Liver (tissue), 9 donors: ENCODE data around the gene ARPC1A. TPM values are rescaled to one million over a fixed set of nuclear protein-coding genes. Genes with fewer than 3 reads are reported as not detected.
A peak's percentile ranks its signal among the peaks of the same experiment; 100 is the strongest.

Experiments
- DNase-seq: peaks from one replicate; pipeline ENCODE4 v3.0.0-alpha.2; 2017; ENCODE audit warnings: low spot score
- H3K27ac ChIP-seq, 2 donors: one replicate each; pipeline ENCODE4 v1.7.0; 2013; ENCODE audit warnings: inconsistent platforms in 2 of 2, low read length in 2 of 2, control low read depth in 1 of 2, low read depth in 1 of 2, mild to moderate bottlenecking in 1 of 2
- H3K27me3 ChIP-seq, 4 donors: one replicate each; pipeline versions ENCODE4 v1.6.1 to v1.7.0; 2013; ENCODE audit warnings: low read length in 3 of 4, inconsistent platforms in 1 of 4, mild to moderate bottlenecking in 1 of 4, moderate library complexity in 1 of 4; ENCODE audit not compliant: control insufficient read depth in 4 of 4, insufficient read depth in 4 of 4
- H3K36me3 ChIP-seq, 4 donors: one replicate each; pipeline versions ENCODE4 v1.6.1 to v1.7.0; 2013; ENCODE audit warnings: low read length in 3 of 4, mild to moderate bottlenecking in 3 of 4, low read depth in 1 of 4, moderate library complexity in 1 of 4; ENCODE audit not compliant: control insufficient read depth in 4 of 4, insufficient read depth in 3 of 4
- H3K4me1 ChIP-seq, 4 donors: one replicate each; pipeline versions ENCODE4 v1.6.1 to v1.7.0; 2013; ENCODE audit warnings: low read length in 3 of 4, mild to moderate bottlenecking in 3 of 4, moderate library complexity in 1 of 4; ENCODE audit not compliant: control insufficient read depth in 4 of 4, insufficient read depth in 4 of 4
- H3K4me3 ChIP-seq, 3 donors: one replicate each; pipeline versions ENCODE4 v1.6.1 to v1.7.0; 2013; ENCODE audit warnings: low read length in 3 of 3, control low read depth in 1 of 3, low read depth in 1 of 3, mild to moderate bottlenecking in 1 of 3
- H3K9ac ChIP-seq, 2 donors: one replicate each; pipeline ENCODE4 v1.7.0; 2013; ENCODE audit warnings: low read length in 2 of 2, mild to moderate bottlenecking in 2 of 2, moderate library complexity in 2 of 2, control low read depth in 1 of 2, low read depth in 1 of 2
- H3K9me3 ChIP-seq, 4 donors: one replicate each; pipeline versions ENCODE4 v1.6.1 to v1.7.0; 2013; ENCODE audit warnings: low read length in 3 of 4; ENCODE audit not compliant: control insufficient read depth in 4 of 4
- ATF3 ChIP-seq: IDR thresholded peaks from 2 replicates; pipeline ENCODE4 v1.6.1; 2016; ENCODE audit warnings: antibody characterized with exemption
- EGR1 ChIP-seq, 2 donors: IDR thresholded peaks; 2 replicates each; pipeline ENCODE4 v1.6.1; 2016 to 2018; ENCODE audit warnings: antibody characterized with exemption in 2 of 2, low read depth in 2 of 2
- FOXA1 ChIP-seq: IDR thresholded peaks from 2 replicates; pipeline ENCODE4 v1.6.1; 2016; ENCODE audit warnings: antibody characterized with exemption
- FOXA2 ChIP-seq: IDR thresholded peaks from 2 replicates; pipeline ENCODE4 v1.6.1; 2016; ENCODE audit warnings: antibody characterized with exemption
- GABPA ChIP-seq, 2 donors: IDR thresholded peaks in 1 of 2; conservative IDR thresholded peaks in 1 of 2; 2 replicates each; pipeline ENCODE4 v1.6.1; 2016; ENCODE audit warnings: antibody characterized with exemption in 2 of 2, mild to moderate bottlenecking in 1 of 2, moderate library complexity in 1 of 2
- HNF4A ChIP-seq, 2 donors: conservative IDR thresholded peaks; 2 replicates each; pipeline ENCODE4 v1.6.1; 2016; ENCODE audit warnings: antibody characterized with exemption in 2 of 2, mild to moderate bottlenecking in 2 of 2
- HNF4G ChIP-seq: IDR thresholded peaks from 2 replicates; pipeline ENCODE4 v1.6.1; 2016; ENCODE audit warnings: antibody characterized with exemption
- JUND ChIP-seq, 2 donors: IDR thresholded peaks; 2 replicates each; pipeline ENCODE4 v1.6.1; 2016; ENCODE audit warnings: antibody characterized with exemption in 2 of 2
- MAX ChIP-seq: IDR thresholded peaks from 2 replicates; pipeline ENCODE4 v1.6.1; 2016; ENCODE audit warnings: antibody characterized with exemption
- NR2F2 ChIP-seq: IDR thresholded peaks from 2 replicates; pipeline ENCODE4 v1.6.1; 2016; ENCODE audit warnings: antibody characterized with exemption
- RAD21 ChIP-seq, 2 donors: IDR thresholded peaks; 2 replicates each; pipeline ENCODE4 v1.6.1; 2016; ENCODE audit warnings: antibody characterized with exemption in 2 of 2, mild to moderate bottlenecking in 2 of 2
- RXRA ChIP-seq, 2 donors: IDR thresholded peaks; 2 replicates each; pipeline ENCODE4 v1.6.1; 2017 to 2018; ENCODE audit warnings: antibody characterized with exemption in 2 of 2, mild to moderate bottlenecking in 1 of 2
- SP1 ChIP-seq: IDR thresholded peaks from 2 replicates; pipeline ENCODE4 v1.6.1; 2018; ENCODE audit warnings: antibody characterized with exemption, mild to moderate bottlenecking
- TAF1 ChIP-seq: conservative IDR thresholded peaks from 2 replicates; pipeline ENCODE4 v1.6.1; 2016; ENCODE audit warnings: antibody characterized with exemption, mild to moderate bottlenecking
- YY1 ChIP-seq: IDR thresholded peaks from 2 replicates; pipeline ENCODE4 v1.6.1; 2016; ENCODE audit warnings: antibody characterized with exemption, mild to moderate bottlenecking
- ZBTB33 ChIP-seq: IDR thresholded peaks from 2 replicates; pipeline ENCODE4 v1.6.1; 2016; ENCODE audit warnings: antibody characterized with exemption
- WGBS: extraction: QIAGEN DNeasy Blood & Tissue Kit; methylation state at CpG from one replicate; pipeline ENCODE4 v1.1.7; 2013; 5-methylcytosine and 5-hydroxymethylcytosine counted together
- polyA plus RNA-seq, 2 donors: library from polyadenylated mRNA; stranded (reverse) in 1 of 2; unstranded in 1 of 2; fragments of 200-250 nt in 1 of 2; fragments of >200 nt in 1 of 2; fragmentation: Nextera tagmentation in 1 of 2; extraction: Ambion mirVana in 1 of 2; gene quantifications; one replicate each; pipeline versions ENCODE4 v1.2.1 to v1.2.3, GENCODE V29; 2013 to 2015
- total RNA-seq, 2 donors: library from RNA; depleted of rRNA; stranded (reverse); fragments of >200 nt; gene quantifications; one replicate each; pipeline ENCODE4 v1.2.3, GENCODE V29; 2014
- TF ChIP-seq, protein P1 (sequence below): fragments of 150-350 bp; IDR thresholded peaks from 2 replicates; pipeline ENCODE4 v1.5.1; 2017; ENCODE audit warnings: improper control_type of control experiment, low read depth, low read length; ENCODE audit not compliant: missing input control
- TF ChIP-seq, protein P2 (sequence below): IDR thresholded peaks from 2 replicates; pipeline ENCODE4 v1.6.1; 2016; ENCODE audit warnings: antibody characterized with exemption, mild to moderate bottlenecking
- donor health status: healthy.
- donor health status: healthy.
- donor health status: healthy.
- donor health status: healthy.
- donor health status: healthy.

The ARPC1A gene
- total and polyA plus RNA-seq, 4 donors: 46.7 to 84.0 (median 60.8) TPM

DNA sequence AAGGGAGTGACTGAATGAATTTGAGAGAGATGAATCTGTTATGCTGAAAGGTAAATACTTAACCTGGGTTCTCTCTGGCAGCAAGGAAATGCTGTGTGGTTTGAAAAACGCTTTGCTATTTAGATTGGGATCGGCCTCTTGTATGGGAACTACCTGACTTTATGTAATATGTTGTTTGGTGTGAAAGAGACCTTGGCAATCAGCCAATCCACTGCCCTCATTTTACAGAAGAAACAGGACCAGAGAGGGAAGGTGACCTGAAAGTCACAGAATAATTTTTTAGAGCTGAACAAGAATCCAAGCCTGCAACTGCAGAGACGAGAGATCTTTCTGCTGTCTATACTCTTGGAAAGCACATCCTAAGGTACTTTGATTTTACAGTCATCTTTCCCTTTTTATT, 84.1 kb downstream of the ARPC1A start:
- DNase-seq: no peak
- H3K4me3 ChIP-seq: peak overlapping the region in 2 of 3 donors; percentile 86 to 99
- H3K36me3 ChIP-seq: peaks cover 5 to 22% (median 18%) of the 10 kb centered on the region in 4 donors
- H3K27ac ChIP-seq: no peak overlapping the region
- H3K9ac ChIP-seq: peak overlapping the region in 1 of 2 donors; percentile 91
- 36% methylated on average over 3 of the region's 3 CpGs for WGBS
- H3K4me1 ChIP-seq: peaks cover 3 to 31% (median 25%) of the 10 kb centered on the region in 4 donors
- no peaks in the 10 kb centered on the region for H3K9me3 ChIP-seq
- TF ChIP-seq YY1 (no peak), SP1 (no peak), JUND (IDR thresholded peaks at IDR 0.05) (no peak), HNF4A (conservative IDR thresholded peaks at IDR 0.05) (no peak), NR2F2 (no peak), MAX (no peak), FOXA1 (no peak)
- no peaks in the 10 kb centered on the region for H3K27me3 ChIP-seq

GRCh38 chr7:99410635-99411034, 84.9 kb downstream of the ARPC1A start:
- peaks cover 3 to 37% (median 30%) of the 10 kb centered on the region in 4 donors for H3K4me1 ChIP-seq
- no peak for DNase-seq
- H3K9me3 ChIP-seq: no peaks in the 10 kb centered on the region
- H3K36me3 ChIP-seq: peaks cover 5 to 22% (median 18%) of the 10 kb centered on the region in 4 donors
- WGBS: 97% methylated on average over 2 of the region's 2 CpGs
- no peak overlapping the region for H3K27ac ChIP-seq
- no peaks in the 10 kb centered on the region for H3K27me3 ChIP-seq
- no peak overlapping the region for H3K9ac ChIP-seq
- TF ChIP-seq HNF4G (no peak), MAX (no peak), ATF3 (no peak), ZBTB33 (no peak), RAD21 (IDR thresholded peaks at IDR 0.05) (no peak), YY1 (no peak), TAF1 (no peak), RXRA (IDR thresholded peaks at IDR 0.05) (no peak), FOXA1 (no peak), HNF4A (conservative IDR thresholded peaks at IDR 0.05) (no peak), FOXA2 (no peak), EGR1 (IDR thresholded peaks at IDR 0.05; ENCODE audit: low read depth in 2 of 2) (no peak), NR2F2 (no peak), JUND (IDR thresholded peaks at IDR 0.05) (no peak), SP1 (no peak), GABPA (IDR thresholded peaks at IDR 0.05 in 1 of 2, conservative IDR thresholded peaks at IDR 0.05 in 1 of 2) (no peak)
- TF ChIP-seq, protein P1, sequence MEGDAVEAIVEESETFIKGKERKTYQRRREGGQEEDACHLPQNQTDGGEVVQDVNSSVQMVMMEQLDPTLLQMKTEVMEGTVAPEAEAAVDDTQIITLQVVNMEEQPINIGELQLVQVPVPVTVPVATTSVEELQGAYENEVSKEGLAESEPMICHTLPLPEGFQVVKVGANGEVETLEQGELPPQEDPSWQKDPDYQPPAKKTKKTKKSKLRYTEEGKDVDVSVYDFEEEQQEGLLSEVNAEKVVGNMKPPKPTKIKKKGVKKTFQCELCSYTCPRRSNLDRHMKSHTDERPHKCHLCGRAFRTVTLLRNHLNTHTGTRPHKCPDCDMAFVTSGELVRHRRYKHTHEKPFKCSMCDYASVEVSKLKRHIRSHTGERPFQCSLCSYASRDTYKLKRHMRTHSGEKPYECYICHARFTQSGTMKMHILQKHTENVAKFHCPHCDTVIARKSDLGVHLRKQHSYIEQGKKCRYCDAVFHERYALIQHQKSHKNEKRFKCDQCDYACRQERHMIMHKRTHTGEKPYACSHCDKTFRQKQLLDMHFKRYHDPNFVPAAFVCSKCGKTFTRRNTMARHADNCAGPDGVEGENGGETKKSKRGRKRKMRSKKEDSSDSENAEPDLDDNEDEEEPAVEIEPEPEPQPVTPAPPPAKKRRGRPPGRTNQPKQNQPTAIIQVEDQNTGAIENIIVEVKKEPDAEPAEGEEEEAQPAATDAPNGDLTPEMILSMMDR: no peak
- TF ChIP-seq, protein P2, sequence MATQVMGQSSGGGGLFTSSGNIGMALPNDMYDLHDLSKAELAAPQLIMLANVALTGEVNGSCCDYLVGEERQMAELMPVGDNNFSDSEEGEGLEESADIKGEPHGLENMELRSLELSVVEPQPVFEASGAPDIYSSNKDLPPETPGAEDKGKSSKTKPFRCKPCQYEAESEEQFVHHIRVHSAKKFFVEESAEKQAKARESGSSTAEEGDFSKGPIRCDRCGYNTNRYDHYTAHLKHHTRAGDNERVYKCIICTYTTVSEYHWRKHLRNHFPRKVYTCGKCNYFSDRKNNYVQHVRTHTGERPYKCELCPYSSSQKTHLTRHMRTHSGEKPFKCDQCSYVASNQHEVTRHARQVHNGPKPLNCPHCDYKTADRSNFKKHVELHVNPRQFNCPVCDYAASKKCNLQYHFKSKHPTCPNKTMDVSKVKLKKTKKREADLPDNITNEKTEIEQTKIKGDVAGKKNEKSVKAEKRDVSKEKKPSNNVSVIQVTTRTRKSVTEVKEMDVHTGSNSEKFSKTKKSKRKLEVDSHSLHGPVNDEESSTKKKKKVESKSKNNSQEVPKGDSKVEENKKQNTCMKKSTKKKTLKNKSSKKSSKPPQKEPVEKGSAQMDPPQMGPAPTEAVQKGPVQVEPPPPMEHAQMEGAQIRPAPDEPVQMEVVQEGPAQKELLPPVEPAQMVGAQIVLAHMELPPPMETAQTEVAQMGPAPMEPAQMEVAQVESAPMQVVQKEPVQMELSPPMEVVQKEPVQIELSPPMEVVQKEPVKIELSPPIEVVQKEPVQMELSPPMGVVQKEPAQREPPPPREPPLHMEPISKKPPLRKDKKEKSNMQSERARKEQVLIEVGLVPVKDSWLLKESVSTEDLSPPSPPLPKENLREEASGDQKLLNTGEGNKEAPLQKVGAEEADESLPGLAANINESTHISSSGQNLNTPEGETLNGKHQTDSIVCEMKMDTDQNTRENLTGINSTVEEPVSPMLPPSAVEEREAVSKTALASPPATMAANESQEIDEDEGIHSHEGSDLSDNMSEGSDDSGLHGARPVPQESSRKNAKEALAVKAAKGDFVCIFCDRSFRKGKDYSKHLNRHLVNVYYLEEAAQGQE: no peak
- H3K4me3 ChIP-seq: no peak overlapping the region
